HepG2 (cell line): ENCODE measurements around the gene SKI. TPM values are rescaled to one million over a fixed set of nuclear protein-coding genes. Genes with fewer than 3 reads are reported as not detected.

Source experiments
- ATAC-seq: fragments of 200-7000 bp; cut with Tn5 transposase; 3 replicates; pipeline ENCODE4 v1.9.1; 2020; ENCODE audit warnings: mild to moderate bottlenecking, moderate library complexity
- BruUV-seq: library from RNA; stranded (reverse); fragments of 400-500 nt; replicated peaks from 2 replicates; lab custom pipeline; 2021; lab: Mats Ljungman, UMichigan
- CTCF ChIA-PET: fragments of 300-600 bp; formaldehyde crosslinking; extraction: SDS; loops from one replicate; lab custom pipeline; 2021; ENCODE audit warnings: low total read pairs, inconsistent platforms, low intra/inter-chr PET ratio; lab: Yijun Ruan, JAX
- POLR2A ChIA-PET: fragments of 350-600 bp; sonication (Branson Sonifier 250); formaldehyde crosslinking; loops from one replicate; lab custom pipeline; 2020; ENCODE audit warnings: antibody characterized with exemption, inconsistent platforms; lab: Yijun Ruan, JAX
- DNase-seq: peaks from one replicate; pipeline ENCODE4 v3.0.0-alpha.2; 2015; ENCODE audit warnings: low spot score
- FAIRE-seq: peaks from 3 replicates; lab custom pipeline; 2011; peaks lifted over from hg19 to GRCh38; lab: Jason Lieb, UNC
- H2AFZ ChIP-seq: one replicate; pipeline ENCODE4 v1.6.1; 2011; ENCODE audit warnings: low read length, inconsistent platforms
- H3K27ac ChIP-seq: fragments of 300-600 bp; 3 replicates; pipeline ENCODE4 v1.8.0; 2011; ENCODE audit warnings: mixed run types, mild to moderate bottlenecking, mixed read lengths, low read length, inconsistent platforms; ENCODE audit not compliant: insufficient read depth; ENCODE audit errors: extremely low read length
- H3K27me3 ChIP-seq, 2 experiments: fragments of 200-600 bp in 1 of 2; 2 replicates in 1 of 2; 3 replicates in 1 of 2; pipeline versions ENCODE4 v1.6.0 to v1.8.0; 2011; ENCODE audit warnings: low read length in 2 of 2, mild to moderate bottlenecking in 2 of 2, moderate library complexity in 2 of 2, inconsistent platforms in 1 of 2; ENCODE audit not compliant: insufficient read depth in 2 of 2, control insufficient read depth in 1 of 2
- H3K36me3 ChIP-seq, 2 experiments: fragments of 200-600 bp in 1 of 2; replicated peaks in 1 of 2; 2 replicates in 1 of 2; 3 replicates in 1 of 2; pipeline versions ENCODE4 v1.5.1 to v1.8.0; 2011; ENCODE audit warnings: low read length in 2 of 2, inconsistent platforms in 1 of 2; ENCODE audit not compliant: insufficient read depth in 2 of 2, control insufficient read depth in 1 of 2
- H3K4me1 ChIP-seq: 2 replicates; pipeline ENCODE4 v1.5.1; 2012; ENCODE audit warnings: low read length, inconsistent platforms; ENCODE audit not compliant: insufficient read depth
- H3K4me2 ChIP-seq: 2 replicates; pipeline ENCODE4 v1.6.0; 2011; ENCODE audit warnings: low read depth, low read length, inconsistent platforms
- H3K4me3 ChIP-seq, 3 experiments: fragments of 200-600 bp in 1 of 3; sonication (generic), shearing (Covaris generic) in 1 of 3; replicated peaks in 1 of 3; 2 replicates each; pipeline ENCODE4 v1.5.1; 2011 to 2016; ENCODE audit warnings: low read length in 3 of 3, inconsistent platforms in 2 of 3, low read depth in 2 of 3, mild to moderate bottlenecking in 2 of 3, control low read depth in 1 of 3, mixed read lengths in 1 of 3; ENCODE audit not compliant: insufficient read depth in 1 of 3
- H3K79me2 ChIP-seq: one replicate; pipeline ENCODE4 v1.6.1; 2011; ENCODE audit warnings: low read length, inconsistent platforms; ENCODE audit not compliant: insufficient read depth
- H3K9ac ChIP-seq: 2 replicates; pipeline ENCODE4 v1.6.0; 2011; ENCODE audit warnings: mild to moderate bottlenecking, low read depth, low read length, inconsistent platforms; ENCODE audit not compliant: insufficient read depth
- H3K9me3 ChIP-seq: 2 replicates; pipeline ENCODE4 v1.5.1; 2012; ENCODE audit warnings: mild to moderate bottlenecking, low read length
- H4K20me1 ChIP-seq: 2 replicates; pipeline ENCODE4 v1.6.0; 2011; ENCODE audit warnings: inconsistent platforms, mild to moderate bottlenecking, low read length, moderate library complexity; ENCODE audit not compliant: insufficient read depth
- ARID4A ChIP-seq: sonication (generic); formaldehyde crosslinking; IDR thresholded peaks from 2 replicates; pipeline ENCODE4 v1.5.0; 2020; ENCODE audit warnings: mild to moderate bottlenecking, missing genetic modification reagents, borderline replicate concordance
- ELF3 ChIP-seq: IDR thresholded peaks from 2 replicates; pipeline ENCODE4 v1.6.1; 2016; ENCODE audit warnings: missing genetic modification reagents, missing compliant biosample characterization
- GATAD2A ChIP-seq: IDR thresholded peaks from 2 replicates; pipeline ENCODE4 v1.6.1; 2016
- HOMEZ ChIP-seq: IDR thresholded peaks from 2 replicates; pipeline ENCODE4 v1.6.1; 2016; ENCODE audit warnings: low read depth
- MYC ChIP-seq: sonication (generic); formaldehyde crosslinking; IDR thresholded peaks from 2 replicates; pipeline ENCODE4 v1.9.0; 2021; ENCODE audit warnings: missing genetic modification reagents, borderline replicate concordance
- NCOA5 ChIP-seq: sonication (generic); formaldehyde crosslinking; IDR thresholded peaks from 2 replicates; pipeline ENCODE4 v1.4.0; 2020; ENCODE audit warnings: missing genetic modification reagents
- RCOR2 ChIP-seq: IDR thresholded peaks from 2 replicates; pipeline ENCODE4 v1.6.1; 2016; ENCODE audit warnings: missing biosample characterization, missing genetic modification reagents
- RFX5 ChIP-seq: IDR thresholded peaks from 2 replicates; pipeline ENCODE4 v1.6.1; 2011; ENCODE audit warnings: low read depth, low read length, improper control_type of control experiment
- SMARCE1 ChIP-seq: fragments of 450-650 bp; IDR thresholded peaks from 2 replicates; pipeline ENCODE4 v1.6.1; 2017; ENCODE audit warnings: borderline replicate concordance
- ZBTB2 ChIP-seq: sonication (generic); formaldehyde crosslinking; IDR thresholded peaks from 2 replicates; pipeline ENCODE4 v1.8.0; 2022; ENCODE audit warnings: low read depth, missing genetic modification reagents
- ZFP36L1 ChIP-seq: sonication (generic); formaldehyde crosslinking; IDR thresholded peaks from 2 replicates; pipeline ENCODE4 v1.8.0; 2022; ENCODE audit warnings: mild to moderate bottlenecking, missing genetic modification reagents, moderate library complexity
- ZFP37 ChIP-seq: sonication (generic); formaldehyde crosslinking; IDR thresholded peaks from 2 replicates; pipeline ENCODE4 v1.4.0; 2020; ENCODE audit warnings: missing genetic modification reagents, borderline replicate concordance
- ZNF24 ChIP-seq: fragments of 450-650 bp; IDR thresholded peaks from 2 replicates; pipeline ENCODE4 v1.6.1; 2017; ENCODE audit warnings: antibody characterized with exemption, mild to moderate bottlenecking
- ZNF879 ChIP-seq: sonication (generic); formaldehyde crosslinking; IDR thresholded peaks from 2 replicates; pipeline ENCODE4 v1.8.1; 2023; ENCODE audit warnings: missing genetic modification reagents
- ZSCAN25 ChIP-seq: sonication (generic); formaldehyde crosslinking; IDR thresholded peaks from 2 replicates; pipeline ENCODE4 v1.8.0; 2022; ENCODE audit warnings: mild to moderate bottlenecking, missing genetic modification reagents
- WGBS: methylation state at CpG from one replicate; pipeline ENCODE4 v1.1.6; 2017; ENCODE audit warnings: low lambda C conversion rate; 5-methylcytosine and 5-hydroxymethylcytosine counted together
- in situ Hi-C: cut with HindIII; loops from 2 replicates; pipeline ENCODE4 v1.10.0; 2017; ENCODE audit warnings: low pct_unique_long_range_greater_than_20kb; ENCODE audit not compliant: extremely low pct_ligation_motif_present
- intact Hi-C: fragments of 100-400 bp; cut with micrococcal nuclease; formaldehyde crosslinking; loops from one replicate; pipeline ENCODE4 v1.10.0; 2022; ENCODE audit not compliant: unreplicated experiment
- polyA plus RNA-seq, 8 experiments: library from polyadenylated mRNA; depleted of rRNA in 3 of 8; stranded (reverse) in 7 of 8; unstranded in 1 of 8; fragments of >200 nt; fragmentation: Illumina TruSeq in 4 of 8; extraction: Trizol in 4 of 8; gene quantifications; 2 replicates each; pipeline versions ENCODE4 v1.2.1 to v1.2.3, GENCODE V29; 2011 to 2016; ENCODE audit warnings: low read depth in 4 of 8, missing spikeins in 1 of 8, mixed read lengths in 1 of 8; ENCODE audit not compliant: insufficient read depth in 1 of 8
- total RNA-seq, 5 experiments: library from RNA; depleted of rRNA; stranded (reverse); fragments of >200 nt; fragmentation: Illumina TruSeq; extraction: Trizol; gene quantifications; 2 replicates each; pipeline ENCODE4 v1.2.3, GENCODE V29; 2016; ENCODE audit warnings: low read depth in 1 of 5
- TF ChIP-seq, protein P1 (sequence below): sonication (generic); formaldehyde crosslinking; IDR thresholded peaks from 2 replicates; pipeline ENCODE4 v1.8.1; 2023; ENCODE audit warnings: mild to moderate bottlenecking, missing genetic modification reagents, borderline replicate concordance
- TF ChIP-seq, protein P2 (sequence below): sonication (generic); formaldehyde crosslinking; IDR thresholded peaks from 2 replicates; pipeline ENCODE4 v1.4.0; 2020; ENCODE audit warnings: missing genetic modification reagents

SKI gene
- total and polyA plus RNA-seq, 2 of the 13 experiments (the other 11 are each of a cell fraction or from before 2014, with no cell fraction given) = 4.7 to 6.9 TPM

DNA sequence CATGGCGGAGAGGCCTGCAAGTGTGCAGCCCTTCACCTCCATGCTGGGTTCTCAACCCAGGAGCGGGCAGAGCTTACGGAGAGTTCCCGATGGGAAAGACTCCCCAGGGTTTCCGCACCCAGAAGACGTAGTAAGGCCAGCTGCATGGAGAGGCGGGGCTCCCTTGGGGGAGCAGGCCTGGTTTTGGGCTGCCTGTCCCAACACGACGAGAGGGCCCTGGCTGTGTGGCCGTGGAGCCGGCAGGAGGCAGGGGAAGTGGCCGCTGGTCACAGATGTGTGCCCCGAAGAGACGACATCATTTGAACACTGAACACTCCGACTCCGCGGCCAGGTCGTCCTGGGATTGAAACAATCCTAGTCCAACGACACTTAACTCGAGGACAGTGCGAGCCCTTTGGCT lies 106.2 kb downstream of the SKI start (continued):
- no peak for TF ChIP-seq ARID4A
- TF ChIP-seq RCOR2 (CRISPR knock-in tag) = no peak
- TF ChIP-seq HOMEZ (CRISPR knock-in tag) = no peak
- TF ChIP-seq ZNF24 = no peak

DNA sequence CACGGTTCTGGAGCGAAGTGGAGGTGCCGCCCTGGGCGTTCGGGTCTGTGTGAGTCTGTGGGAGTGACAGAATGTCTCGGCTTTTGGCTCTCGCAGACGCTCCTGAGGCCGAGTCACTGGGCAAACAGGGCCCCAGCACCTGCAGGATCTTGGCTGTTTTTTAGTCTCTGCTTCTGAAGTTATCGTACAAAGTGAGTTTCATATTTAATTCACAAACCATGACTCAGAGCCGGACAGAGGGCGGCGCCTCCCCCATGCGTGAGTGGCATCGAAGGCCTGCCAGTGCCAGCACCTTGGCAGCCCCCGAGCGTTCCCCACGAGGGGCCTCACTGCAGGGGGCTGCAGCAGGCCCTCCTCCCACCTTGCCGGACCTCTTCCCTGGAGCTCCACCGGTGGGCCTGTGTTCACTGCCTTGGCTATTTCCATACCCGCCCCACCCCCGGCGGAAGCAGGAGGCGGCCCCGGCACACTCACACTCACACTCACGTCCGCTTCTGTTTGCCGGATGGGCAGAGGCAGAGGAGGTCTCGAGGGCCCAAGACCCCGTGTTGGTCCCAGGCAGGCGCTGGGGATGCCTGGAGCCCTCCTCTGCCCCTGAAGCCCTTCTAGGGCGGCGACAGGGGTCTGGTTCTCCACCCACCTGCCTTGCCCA lies 106.9 kb downstream of the SKI start:
- in situ Hi-C loops (no loop called here), intact Hi-C loops (no loop called here)
- H3K4me1 ChIP-seq = peaks cover 14% of the 10 kb centered on the region
- H3K9me3 ChIP-seq = no peaks in the 10 kb centered on the region
- CTCF ChIA-PET = no interaction called here
- H3K4me2 ChIP-seq = no peak overlapping the region
- H2AFZ ChIP-seq = no peak overlapping the region
- H3K36me3 ChIP-seq = no peaks in the 10 kb centered on the region
- BruUV-seq = no TSS peak
- FAIRE-seq (no peak), ATAC-seq (no peak), DNase-seq (no peak)
- WGBS = 40% methylated on average over 19 of the region's 33 CpGs
- no peak overlapping the region for H3K27ac ChIP-seq
- H3K4me3 ChIP-seq = no peak overlapping the region
- H3K79me2 ChIP-seq = no peaks in the 10 kb centered on the region
- POLR2A ChIA-PET = no interaction called here
- no peaks in the 10 kb centered on the region for H4K20me1 ChIP-seq
- H3K9ac ChIP-seq = no peak overlapping the region
- H3K27me3 ChIP-seq = peaks cover 19 to 91% of the 10 kb centered on the region in 2 experiments
- TF ChIP-seq, protein P1, sequence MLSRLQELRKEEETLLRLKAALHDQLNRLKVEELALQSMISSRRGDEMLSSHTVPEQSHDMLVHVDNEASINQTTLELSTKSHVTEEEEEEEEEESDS = no peak
- TF ChIP-seq ZBTB2 (no peak), ELF3 (CRISPR knock-in tag) (no peak), MYC (CRISPR knock-in tag) (no peak), RFX5 (no peak), NCOA5 (CRISPR knock-in tag) (no peak), SMARCE1 (no peak), ZFP37 (CRISPR knock-in tag) (no peak), ZNF879 (no peak), ZSCAN25 (CRISPR knock-in tag) (no peak), GATAD2A (CRISPR knock-in tag) (no peak), ZFP36L1 (CRISPR knock-in tag) (no peak)
- TF ChIP-seq, protein P2, sequence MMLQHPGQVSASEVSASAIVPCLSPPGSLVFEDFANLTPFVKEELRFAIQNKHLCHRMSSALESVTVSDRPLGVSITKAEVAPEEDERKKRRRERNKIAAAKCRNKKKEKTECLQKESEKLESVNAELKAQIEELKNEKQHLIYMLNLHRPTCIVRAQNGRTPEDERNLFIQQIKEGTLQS = no peak
